Activated CD8-positive, alpha-beta memory T cell treated with anti-CD3 and anti-CD28 coated beads for 48 hours (primary cell): ENCODE results near the gene DNAJC4.

Experiments
- DNase-seq, 3 experiments: peaks; one replicate each; pipeline ENCODE4 v3.0.0-alpha.2; 2020; ENCODE audit warnings: low read depth in 2 of 3, low spot score in 2 of 3

The DNAJC4 gene

DNA sequence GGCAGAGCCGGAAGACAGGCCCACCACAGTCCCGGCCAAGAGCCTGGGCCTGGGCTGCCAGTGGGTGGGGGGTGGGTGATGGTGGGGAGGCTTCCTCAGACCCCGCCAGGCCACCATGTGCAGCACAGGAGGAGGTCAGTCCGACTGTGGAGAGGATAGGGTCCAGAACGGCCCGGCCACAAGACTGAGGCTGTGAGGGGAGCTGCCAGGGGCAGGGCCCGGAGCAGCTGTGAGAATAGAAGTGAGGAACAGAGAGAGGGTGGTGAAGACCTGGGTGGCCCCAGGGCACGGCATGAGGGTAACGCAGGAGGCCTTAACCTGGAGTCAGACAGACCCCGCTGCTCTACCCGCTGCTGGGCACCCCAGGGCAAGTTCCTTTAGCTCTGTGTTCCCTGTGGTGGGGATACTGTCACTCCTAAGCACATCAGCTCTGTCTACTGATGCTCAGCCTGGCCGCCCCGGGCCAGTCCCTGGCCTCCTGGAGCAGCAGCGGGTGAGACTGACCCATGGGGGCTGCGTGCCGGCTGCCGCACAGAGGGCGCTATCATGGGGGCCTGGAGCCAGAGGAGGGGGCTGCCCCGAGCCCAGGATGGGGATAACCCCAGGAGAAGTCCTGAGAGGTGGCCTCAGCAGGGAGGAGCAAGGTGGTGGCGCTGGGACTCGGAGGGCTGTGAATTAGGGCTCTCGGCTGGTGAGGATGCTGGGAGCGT is 22.1 kb upstream of the DNAJC4 start:
- no peak for DNase-seq

DNA sequence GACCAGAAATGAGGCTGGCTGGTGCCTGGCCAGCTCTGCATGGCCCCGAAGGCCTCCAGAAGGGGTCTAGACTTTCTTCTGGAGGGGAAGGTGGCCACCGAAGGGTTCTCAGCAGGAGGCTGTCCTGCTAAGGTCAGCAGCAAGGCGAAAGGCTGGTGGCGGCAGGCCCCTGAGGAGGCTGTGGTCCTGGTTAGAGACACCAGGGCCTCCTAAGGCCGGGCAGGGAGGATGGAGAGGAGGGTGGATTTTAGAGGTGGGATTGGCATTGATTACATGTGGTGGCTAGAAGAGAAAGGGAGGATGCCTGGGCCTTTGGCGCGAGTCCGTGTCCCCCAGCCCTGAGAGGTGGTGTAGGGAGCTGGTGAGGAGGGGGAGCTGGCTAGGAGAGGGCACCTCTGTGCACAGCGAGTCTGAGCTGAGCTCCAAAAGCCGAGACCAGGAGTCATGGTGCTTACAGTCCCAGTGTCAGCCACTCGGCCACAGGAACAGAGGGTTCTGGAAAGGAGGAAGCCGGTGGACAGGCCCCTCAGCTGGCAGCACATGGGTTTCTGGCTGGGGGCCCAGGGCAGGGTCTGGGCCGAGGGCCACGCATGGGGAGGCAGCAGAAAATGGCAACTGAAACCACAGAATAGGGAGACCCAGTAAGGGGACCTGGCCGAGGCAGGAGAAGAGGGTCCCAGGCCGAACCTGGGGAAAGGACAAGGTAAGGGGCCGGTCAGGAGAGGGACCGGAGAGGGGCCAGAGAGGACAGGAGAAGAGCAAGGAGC is 21.4 kb upstream of the DNAJC4 start:
- DNase-seq = no peak

DNA sequence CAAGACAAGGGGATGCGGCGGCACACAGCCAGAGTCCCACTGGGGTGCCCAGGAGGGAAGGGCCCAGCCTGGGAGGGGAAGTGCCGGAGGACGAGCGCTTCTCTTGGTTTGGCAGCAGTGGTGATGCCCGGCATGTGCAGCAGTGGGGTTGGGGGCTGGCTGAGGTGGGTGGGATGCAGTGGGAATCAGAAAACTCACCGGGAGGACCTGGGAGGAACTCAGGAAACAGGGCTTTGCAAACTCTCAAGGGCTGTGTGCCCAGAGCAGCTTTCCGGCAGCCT is 20.8 kb upstream of the DNAJC4 start:
- no peak for DNase-seq

DNA sequence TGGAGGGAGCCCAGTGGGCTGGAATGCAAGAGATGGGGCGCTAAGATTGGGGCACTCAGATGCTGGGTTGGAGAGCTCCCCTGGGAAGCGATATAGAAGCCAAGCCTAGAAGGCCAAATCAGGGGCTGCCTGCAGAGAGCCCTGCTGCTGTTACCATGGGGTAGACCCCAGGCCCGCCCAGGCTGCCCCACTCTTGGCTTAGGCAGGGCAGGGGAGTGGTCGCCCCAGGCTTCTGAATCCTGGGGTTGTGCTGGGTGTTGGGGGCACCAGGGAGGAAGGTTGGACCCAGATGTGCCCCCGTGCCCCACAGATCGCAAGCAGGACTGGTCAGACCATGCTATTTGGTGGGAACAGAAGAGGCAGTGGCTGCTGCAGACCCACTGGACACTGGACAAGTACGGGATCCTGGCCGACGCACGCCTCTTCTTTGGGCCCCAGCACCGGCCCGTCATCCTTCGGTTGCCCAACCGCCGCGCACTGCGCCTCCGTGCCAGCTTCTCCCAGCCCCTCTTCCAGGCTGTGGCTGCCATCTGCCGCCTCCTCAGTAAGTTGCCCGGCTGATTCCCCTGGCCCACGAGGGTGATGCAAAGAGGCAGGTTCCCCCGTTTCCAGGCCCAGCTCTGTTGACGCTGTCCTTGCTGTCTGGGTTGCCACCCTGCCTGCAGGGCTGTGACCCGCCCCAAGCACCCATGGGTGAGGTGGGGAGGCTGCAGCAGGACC is 19.9 kb upstream of the DNAJC4 start:
- DNase-seq = no peak

DNA sequence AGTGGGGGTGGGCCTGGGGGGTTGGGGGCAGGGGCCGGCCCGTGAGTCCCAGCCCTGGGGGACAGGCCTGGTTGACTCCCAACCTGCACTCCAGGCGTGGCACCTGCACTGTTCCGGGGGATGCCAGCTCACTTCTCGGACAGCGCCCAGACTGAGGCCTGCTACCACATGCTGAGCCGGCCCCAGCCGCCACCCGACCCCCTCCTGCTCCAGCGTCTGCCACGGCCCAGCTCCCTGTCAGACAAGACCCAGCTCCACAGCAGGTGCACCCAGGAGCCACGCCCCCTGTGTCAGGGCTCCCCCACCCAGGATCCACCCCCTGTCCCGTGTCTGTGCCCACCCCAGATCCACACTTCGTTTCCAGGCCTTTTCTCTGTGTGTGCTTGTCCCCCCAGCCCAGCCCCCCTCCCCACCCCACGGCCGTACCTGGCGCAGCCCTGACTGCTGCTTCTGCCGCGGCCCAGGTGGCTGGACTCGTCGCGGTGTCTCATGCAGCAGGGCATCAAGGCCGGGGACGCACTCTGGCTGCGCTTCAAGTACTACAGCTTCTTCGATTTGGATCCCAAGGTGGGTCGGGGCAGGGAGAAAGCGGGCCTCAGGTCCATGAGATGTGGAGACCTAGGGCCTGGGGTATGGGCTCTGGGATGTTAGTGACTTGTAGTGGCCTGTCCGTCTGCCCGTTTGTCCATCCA is 19.0 kb upstream of the DNAJC4 start:
- DNase-seq = no peak

DNA sequence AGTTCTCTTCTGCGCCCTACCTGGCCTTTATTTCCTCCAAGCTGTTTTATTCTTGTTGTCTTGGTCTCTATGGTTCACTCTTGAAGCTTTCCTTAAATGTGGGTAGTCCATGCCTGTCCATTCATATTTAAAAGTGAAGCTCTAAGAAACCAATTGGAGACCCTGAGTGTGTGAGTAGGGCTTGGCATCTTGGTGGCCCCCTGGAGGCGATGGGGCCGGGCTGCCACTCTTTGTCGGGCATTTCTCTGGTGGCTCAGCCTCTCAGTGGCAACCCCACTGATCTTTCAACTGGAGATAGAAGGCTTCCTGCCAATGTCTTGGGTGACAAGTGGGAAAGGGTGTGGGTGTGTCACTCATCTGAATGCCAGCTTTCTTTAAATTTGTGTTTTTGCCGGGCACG is 13.5 kb upstream of the DNAJC4 start:
- DNase-seq = no peak

DNA sequence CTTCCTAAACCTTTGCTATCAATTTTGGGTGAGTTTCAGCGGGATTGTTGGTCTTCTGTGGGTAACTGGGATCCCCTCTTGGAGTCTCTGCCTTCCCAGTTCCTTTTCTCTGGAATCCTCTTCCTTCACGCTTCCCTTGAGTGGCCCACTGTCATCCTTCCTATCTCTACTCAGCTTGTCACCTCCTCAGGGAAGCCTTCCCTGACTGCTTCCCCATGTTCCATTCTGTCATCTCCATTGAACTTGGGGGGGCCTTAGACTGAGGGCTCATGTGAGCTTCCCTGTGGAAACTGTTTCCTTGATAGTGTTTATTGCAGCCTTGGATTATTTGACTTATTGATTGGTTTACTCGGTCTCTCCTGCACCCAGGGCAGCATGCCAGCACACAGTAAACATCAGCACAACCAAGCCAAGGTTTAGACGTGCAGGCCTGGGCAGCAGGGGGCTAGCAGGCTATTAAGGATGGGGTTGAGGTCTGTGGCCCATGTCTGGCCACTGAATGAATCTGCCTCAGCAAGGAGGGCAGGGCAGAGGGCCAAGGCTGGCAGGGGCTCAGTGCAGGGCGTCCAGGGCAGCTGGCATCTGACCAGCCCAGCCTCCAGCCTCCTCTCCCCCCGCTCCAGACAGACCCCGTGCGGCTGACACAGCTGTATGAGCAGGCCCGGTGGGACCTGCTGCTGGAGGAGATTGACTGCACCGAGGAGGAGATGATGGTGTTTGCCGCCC is 11.6 kb upstream of the DNAJC4 start:
- no peak for DNase-seq

DNA sequence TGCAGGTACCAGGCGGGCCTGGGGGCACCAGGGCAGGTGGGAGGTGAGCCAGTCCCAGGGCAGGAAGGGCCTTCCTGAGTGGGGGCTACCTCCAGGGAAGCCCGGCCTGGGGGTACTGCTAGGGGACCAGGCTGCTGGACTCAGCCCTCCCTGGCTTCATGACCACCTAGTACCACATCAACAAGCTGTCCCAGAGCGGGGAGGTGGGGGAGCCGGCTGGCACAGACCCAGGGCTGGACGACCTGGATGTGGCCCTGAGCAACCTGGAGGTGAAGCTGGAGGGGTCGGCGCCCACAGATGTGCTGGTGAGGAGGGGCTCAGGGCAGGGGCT is 11.0 kb upstream of the DNAJC4 start:
- DNase-seq = no peak

DNA sequence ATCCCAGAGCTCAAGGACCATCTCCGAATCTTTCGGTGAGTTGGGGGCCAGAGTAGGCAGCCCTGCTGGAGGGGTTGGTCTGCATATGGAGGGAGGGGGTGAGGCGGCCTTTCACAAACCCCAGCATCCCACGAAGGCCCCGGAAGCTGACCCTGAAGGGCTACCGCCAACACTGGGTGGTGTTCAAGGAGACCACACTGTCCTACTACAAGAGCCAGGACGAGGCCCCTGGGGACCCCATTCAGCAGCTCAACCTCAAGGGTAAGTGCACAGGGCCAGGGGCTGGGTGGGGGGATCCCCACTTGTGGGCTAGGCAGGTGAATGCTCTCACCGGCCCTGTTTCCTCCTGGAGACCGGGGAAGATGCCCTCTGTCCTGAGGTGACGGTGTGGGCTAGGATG is 10.6 kb upstream of the DNAJC4 start:
- DNase-seq = no peak

DNA sequence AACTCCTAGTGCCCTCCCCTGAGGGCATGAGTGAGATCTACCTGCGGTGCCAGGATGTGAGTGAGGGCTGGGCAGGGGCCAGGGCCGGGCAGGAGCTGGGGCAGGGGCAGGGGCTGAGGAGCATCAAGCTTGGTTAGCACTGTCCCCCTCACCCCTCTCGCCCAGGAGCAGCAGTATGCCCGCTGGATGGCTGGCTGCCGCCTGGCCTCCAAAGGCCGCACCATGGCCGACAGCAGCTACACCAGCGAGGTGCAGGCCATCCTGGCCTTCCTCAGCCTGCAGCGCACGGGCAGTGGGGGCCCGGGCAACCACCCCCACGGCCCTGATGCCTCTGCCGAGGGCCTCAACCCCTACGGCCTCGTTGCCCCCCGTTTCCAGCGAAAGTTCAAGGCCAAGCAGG is 10.1 kb upstream of the DNAJC4 start:
- no peak for DNase-seq

DNA sequence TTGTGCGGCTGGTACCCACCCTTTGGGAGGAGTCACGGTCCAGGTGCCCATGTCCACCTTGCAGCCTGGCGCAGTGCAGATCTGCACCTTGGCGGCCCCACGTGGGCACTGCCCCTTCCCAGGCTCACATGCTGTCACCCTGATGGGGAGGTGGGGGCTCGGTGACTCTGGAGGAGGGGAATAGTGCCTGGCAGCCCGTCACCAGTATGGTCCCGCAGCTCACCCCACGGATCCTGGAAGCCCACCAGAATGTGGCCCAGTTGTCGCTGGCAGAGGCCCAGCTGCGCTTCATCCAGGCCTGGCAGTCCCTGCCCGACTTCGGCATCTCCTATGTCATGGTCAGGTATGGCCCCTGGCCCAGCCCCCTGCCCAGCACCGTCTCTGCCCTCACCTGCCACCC is 9.6 kb upstream of the DNAJC4 start:
- no peak for DNase-seq

DNA sequence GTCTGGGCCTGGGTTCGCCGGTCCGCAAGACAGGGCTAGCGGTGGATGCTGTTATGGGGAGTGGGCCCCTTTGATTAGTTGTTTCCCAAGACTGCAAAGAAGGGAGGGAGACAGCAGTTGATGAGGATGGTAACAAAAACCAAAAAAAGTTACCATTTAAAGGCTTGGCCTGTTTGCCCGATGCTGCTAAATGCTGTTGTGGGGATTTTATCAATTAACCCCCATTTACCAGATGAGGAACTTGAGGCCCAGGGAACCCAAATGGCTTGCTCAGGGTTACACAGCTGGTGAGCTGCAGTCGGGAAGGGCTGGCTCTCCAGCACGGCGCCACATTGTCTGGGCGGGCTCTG is 7.7 kb upstream of the DNAJC4 start:
- DNase-seq = no peak

DNA sequence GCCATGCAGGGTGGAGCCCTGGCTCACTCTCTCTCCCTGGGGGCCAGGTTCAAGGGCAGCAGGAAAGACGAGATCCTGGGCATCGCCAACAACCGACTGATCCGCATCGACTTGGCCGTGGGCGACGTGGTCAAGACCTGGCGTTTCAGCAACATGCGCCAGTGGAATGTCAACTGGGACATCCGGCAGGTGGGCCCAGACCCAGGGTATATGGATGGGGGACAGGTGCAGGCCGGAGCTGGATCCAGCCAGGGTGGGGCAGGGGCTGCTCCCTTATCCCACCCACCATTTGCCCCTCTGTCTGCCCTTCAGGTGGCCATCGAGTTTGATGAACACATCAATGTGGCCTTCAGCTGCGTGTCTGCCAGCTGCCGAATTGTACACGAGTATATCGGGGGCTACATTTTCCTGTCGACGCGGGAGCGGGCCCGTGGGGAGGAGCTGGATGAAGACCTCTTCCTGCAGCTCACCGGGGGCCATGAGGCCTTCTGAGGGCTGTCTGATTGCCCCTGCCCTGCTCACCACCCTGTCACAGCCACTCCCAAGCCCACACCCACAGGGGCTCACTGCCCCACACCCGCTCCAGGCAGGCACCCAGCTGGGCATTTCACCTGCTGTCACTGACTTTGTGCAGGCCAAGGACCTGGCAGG is 7.2 kb upstream of the DNAJC4 start:
- no peak for DNase-seq

DNA sequence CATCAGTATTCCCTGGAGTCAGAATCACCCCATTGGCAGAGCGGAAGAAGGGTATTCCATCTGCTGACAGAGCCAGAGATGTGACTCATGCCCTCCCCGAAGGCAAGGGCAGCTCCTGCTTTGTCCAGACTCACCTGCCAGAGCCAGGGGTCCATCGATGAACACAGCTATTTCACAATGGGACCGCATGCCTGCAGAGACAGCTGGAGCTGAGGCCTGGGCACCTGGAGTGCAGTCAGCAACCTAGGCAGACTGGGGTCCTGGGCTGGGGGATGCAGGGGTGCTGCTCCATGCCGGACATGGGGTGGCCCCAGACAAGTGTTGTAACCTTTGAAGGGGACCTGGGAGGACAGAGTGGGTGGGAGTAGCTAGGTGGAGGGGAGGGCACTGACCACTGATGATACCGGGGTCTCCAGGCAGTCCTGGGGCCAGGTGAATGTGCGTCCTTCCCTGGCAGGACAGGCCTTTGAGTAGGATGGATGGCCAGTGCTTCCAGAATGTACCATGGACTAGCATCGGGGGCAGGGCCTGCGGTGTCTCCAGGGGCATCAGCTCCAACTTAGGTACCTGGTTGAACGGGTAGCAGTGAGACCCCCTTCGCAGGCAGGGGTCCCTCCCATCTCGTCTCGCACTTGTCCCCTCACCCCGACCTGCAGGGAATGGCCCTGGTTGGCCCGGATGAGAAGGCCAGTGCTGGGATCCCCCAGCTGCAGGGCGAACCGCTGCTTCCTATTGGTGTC is 6.0 kb upstream of the DNAJC4 start:
- DNase-seq = no peak

DNA sequence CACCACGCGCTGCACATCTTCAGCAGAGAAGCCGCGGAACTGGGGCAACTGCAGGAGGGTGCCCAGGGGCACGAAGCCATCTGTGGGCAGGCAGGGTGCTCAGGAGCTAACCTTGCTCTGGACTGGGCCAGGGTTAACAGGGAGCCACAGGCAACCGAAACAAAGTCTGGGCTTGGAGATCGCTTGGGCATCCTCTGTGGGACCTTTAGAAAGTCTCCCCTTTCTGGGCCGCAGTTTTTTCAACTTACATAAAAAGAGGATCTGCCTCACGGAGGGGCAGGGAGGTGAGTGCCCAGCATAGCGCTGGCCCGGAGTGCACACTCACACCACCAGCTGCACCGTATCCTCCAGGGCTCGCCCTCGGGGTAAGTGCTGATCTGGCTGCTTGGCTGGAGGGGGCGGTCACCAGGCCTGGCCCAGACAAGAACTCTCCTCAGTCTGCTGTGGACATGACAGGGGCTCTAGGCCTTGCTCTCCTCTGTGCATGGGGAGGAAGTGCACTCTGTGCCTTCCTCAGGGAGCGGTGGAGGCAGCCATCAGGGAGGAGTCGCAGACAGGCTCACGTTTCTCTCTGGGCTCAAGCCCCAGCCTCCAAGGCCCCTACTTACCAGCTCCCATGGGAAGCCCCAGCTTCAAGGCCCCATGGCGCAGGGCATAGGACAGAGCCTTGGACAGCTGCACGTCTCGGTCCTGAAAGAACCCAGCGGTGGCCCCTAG is 5.3 kb upstream of the DNAJC4 start:
- no peak for DNase-seq

DNA sequence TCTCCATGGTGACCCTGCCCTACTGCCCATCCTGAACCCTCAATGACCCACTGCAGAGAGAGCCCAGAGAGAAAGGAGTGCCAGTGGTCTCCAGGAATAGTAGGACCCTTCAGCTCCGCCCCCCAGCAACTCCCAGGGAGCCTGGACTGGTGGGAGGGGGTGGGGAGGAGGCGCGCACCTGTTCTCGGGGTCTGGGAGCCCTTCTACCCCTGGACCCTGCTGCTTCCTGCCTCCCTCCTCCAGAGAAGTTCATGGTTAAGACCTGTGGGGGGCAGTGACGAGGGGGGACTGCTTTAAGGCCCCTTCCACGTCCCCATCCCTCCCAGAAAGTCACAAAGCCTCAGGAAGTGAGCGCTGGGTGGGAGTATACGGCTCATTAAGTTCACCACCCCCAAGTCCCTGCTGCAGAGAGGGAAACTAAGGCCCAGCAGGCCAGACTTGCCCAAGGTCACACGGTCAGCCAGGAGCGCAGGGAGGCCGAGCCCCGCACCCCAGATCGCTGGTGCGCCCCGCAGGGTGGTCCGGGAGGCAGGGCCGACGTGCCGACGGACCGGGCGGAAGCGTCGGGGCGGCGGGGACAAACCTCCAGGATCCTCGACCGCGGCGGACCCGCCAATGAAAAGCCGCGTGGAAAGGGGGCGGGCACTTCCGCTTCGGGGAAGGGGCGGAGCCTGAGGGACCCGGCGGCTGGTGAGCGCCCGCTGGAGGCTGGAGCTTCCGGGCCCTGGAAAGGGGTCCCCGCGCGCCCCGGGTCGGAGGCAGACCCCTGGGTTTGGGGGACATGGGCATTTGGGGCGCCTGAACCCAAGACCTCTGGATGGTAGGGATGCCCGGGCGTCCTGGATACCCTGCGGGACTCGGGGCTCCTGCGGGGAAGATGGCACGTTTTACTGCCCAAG is 4.5 kb upstream of the DNAJC4 start, which contains the start of the genes NUDT22 and TRPT1:
TSS of gene NUDT22 (plus strand) at position 667 of the 899 bp plus-strand sequence. CDS start 379 bp downstream, outside the sequence.
TSS of gene TRPT1 (minus strand) at position 579 of the 899 bp plus-strand sequence. CDS start at position 253, 326 bp downstream.
- peak; percentile 88 to 93 (median 88) for DNase-seq

DNA sequence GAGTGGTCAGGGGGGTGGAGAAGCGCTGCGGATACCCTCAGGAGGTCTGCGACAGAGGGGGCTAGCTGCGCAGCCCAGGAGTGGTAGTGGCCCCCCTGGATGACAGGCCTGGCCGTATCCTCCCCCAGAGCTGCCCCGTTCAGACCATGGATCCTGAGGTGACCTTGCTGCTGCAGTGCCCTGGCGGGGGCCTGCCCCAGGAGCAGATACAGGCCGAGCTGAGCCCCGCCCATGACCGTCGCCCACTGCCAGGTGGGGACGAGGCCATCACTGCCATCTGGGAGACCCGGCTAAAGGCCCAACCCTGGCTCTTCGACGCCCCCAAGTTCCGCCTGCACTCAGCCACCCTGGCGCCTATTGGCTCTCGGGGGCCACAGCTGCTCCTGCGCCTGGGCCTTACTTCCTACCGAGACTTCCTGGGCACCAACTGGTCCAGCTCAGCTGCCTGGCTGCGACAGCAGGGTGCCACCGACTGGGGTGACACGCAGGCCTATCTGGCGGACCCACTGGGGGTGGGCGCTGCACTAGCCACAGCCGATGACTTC is 3.8 kb upstream of the DNAJC4 start:
- no peak for DNase-seq

DNA sequence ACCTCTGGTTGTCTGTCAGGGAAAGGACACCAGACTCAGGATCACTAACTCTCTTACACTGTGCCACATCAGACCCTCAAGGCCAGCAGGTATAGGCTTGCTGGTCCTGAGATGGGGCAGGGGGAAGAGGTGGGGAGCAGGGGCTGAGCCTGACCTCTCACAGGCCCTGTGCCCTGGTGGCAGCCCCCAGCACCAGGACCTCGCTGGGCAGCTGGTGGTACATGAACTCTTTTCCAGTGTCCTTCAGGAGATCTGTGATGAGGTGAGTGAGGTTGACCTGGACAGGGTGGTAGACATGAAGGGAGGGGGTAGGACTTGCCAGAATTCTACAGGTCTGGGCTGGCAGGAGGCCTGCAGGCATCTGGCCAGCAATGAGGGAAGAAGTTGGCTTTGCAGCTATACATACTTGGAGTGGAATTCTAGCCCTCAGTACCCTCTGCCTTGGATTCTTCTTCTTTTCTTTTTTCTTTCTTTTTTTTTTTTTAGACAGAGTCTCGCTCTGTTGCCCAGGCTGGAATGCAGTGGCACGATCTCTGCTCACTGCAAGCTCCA is 2.9 kb upstream of the DNAJC4 start:
- DNase-seq = no peak
